HG03039 (cell line): Measurements from ENCODE around the gene DNAH9.

Experiments
- ATAC-seq: cut with Tn5 transposase; IDR thresholded peaks from one replicate; pipeline ENCODE4 v1.9.1; 2021; ENCODE audit warnings: mild to moderate bottlenecking, moderate library complexity; ENCODE audit not compliant: unreplicated experiment

DNAH9 gene

GRCh38 chr17:11832401-11833137 lies 234.3 kb downstream of the DNAH9 start:
- no peak for ATAC-seq

- ATAC-seq: no peak
Observed at GRCh38 chr17:11836508-11836907, 238.2 kb downstream of the DNAH9 start.

- ATAC-seq: no peak
Observed at GRCh38 chr17:11840052-11840451, 241.8 kb downstream of the DNAH9 start.

GRCh38 chr17:11840831-11841230 lies 242.6 kb downstream of the DNAH9 start:
- ATAC-seq: no peak

- no peak for ATAC-seq
Observed at GRCh38 chr17:11848330-11848729, 250.1 kb downstream of the DNAH9 start.

GRCh38 chr17:11852231-11852630 lies 254.0 kb downstream of the DNAH9 start:
- no peak for ATAC-seq

GRCh38 chr17:11852912-11853311 lies 254.6 kb downstream of the DNAH9 start:
- ATAC-seq: no peak

GRCh38 chr17:11853321-11854151 lies 255.3 kb downstream of the DNAH9 start:
- ATAC-seq: no peak

- no peak for ATAC-seq
Observed at GRCh38 chr17:11855306-11855705, 257.0 kb downstream of the DNAH9 start.

GRCh38 chr17:11857006-11857405 lies 258.7 kb downstream of the DNAH9 start:
- no peak for ATAC-seq

- ATAC-seq: no peak
Observed at GRCh38 chr17:11869680-11870394, 271.6 kb downstream of the DNAH9 start.

GRCh38 chr17:11871773-11872172 lies 273.5 kb downstream of the DNAH9 start:
- no peak for ATAC-seq

- no peak for ATAC-seq
Observed at GRCh38 chr17:11874756-11875155, 276.5 kb downstream of the DNAH9 start.

- no peak for ATAC-seq
Observed at GRCh38 chr17:11880714-11881113, 282.4 kb downstream of the DNAH9 start.

GRCh38 chr17:11882716-11883115 lies 284.4 kb downstream of the DNAH9 start:
- ATAC-seq: no peak

GRCh38 chr17:11885051-11885450 lies 286.8 kb downstream of the DNAH9 start:
- no peak for ATAC-seq

GRCh38 chr17:11889266-11889665 lies 291.0 kb downstream of the DNAH9 start:
- ATAC-seq: no peak

GRCh38 chr17:11893862-11894261 lies 295.6 kb downstream of the DNAH9 start:
- no peak for ATAC-seq

- ATAC-seq: no peak
Observed at GRCh38 chr17:11896199-11896598, 297.9 kb downstream of the DNAH9 start.

GRCh38 chr17:11898526-11899235 lies 300.4 kb downstream of the DNAH9 start:
- ATAC-seq: no peak

- no peak for ATAC-seq
Observed at GRCh38 chr17:11899537-11899942, 301.3 kb downstream of the DNAH9 start.
